GM21381 (cell line): ENCODE results near the gene PPIF.

Experiments used
- ATAC-seq: cut with Tn5 transposase; IDR thresholded peaks from one replicate; pipeline ENCODE4 v1.9.1; 2021; ENCODE audit warnings: mild to moderate bottlenecking, moderate library complexity; ENCODE audit not compliant: unreplicated experiment

Gene PPIF

DNA sequence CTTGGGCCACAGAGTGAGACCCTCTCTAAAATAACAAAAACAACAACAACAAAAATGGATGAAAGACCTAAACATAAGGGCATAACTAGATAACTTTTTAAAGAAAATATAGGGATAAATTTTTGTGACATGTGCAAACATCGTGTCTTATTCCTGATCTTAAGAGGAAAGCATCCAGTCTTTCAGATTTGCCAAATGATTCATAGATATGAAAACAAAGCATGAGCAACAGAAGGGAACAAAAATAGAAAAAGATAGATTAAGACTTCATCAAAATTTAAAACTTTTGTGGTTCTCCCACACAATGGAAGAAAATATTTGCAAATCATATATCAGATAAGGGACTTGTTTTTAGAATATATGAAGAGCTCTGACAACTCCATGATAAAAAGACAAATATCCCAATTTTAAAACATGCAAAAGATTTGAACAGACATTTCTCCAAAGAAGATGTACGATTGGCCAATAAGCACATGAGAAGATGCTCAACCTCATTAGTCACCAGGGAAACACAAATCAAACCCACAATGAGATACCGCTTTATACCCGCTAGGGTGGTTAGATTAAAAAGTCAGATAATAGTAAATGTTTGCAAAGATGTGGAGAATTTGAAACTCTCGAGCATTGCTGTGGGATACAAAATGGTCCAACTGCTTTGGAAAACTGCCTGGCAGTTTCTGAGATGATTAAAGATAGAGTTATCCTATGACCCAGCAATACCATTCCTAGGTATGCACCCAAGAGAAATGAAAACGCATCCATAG, 20.3 kb downstream of the PPIF start:
- ATAC-seq: no peak

DNA sequence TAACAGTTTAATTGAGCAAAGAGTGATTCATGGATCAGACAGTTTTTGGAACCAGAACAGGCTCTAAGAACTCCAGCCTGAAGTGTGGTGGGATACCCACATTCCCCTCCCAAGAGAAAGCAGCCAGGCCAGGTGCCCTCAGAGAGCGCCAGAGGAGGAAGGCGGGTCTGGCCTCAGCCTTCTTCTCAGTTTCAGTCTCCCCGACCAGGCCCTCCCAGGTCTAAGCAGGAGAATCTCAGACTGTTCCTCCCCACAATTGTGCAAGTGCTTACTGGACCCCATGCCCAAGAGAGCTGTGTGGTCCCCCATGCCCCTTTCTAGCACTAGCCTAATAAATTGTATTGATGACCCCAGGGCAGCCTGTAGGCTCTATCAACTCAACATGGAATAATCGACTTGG, 25.6 kb downstream of the PPIF start:
- ATAC-seq: no peak

DNA sequence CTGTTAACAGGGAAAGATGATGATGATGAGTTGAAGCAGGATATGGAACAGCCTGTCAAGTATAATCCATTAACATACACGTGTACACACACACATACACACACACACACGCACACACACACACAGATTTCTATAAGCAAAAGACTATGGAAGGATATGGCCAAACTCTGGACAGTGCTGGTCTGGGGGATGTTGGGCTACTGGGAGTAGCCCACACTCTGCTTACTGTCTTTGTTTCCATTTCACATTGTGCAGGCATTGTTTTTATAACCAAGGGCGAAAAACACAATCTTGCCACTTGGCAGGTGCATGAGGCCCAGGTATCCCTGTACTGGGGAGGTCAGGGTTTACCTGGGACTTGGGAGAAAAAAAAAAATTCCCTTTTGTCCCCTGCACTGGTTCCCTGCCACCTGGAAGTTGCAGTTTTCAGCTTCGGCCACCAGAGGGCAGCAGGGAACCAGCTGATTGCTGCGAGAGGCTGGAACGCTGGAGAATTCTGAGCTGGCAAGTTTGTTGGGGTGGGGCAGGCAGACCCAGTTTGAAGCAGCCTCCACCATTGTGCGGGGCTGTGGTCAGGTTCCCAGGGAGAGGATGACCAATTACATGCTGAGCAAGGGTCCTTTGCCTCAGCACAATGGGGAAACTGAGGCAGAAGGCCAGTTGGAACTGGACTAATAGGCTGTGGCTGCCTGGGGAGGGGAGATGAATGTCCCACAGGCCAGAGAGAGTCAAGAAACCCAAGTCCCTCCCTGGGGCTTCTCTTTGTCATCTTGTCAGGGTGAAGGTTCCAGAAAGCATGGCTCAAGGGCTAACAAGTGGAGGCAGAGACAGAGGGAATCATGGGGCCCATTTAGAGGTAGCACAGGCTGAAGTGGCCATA, 27.3 kb downstream of the PPIF start:
- no peak for ATAC-seq

DNA sequence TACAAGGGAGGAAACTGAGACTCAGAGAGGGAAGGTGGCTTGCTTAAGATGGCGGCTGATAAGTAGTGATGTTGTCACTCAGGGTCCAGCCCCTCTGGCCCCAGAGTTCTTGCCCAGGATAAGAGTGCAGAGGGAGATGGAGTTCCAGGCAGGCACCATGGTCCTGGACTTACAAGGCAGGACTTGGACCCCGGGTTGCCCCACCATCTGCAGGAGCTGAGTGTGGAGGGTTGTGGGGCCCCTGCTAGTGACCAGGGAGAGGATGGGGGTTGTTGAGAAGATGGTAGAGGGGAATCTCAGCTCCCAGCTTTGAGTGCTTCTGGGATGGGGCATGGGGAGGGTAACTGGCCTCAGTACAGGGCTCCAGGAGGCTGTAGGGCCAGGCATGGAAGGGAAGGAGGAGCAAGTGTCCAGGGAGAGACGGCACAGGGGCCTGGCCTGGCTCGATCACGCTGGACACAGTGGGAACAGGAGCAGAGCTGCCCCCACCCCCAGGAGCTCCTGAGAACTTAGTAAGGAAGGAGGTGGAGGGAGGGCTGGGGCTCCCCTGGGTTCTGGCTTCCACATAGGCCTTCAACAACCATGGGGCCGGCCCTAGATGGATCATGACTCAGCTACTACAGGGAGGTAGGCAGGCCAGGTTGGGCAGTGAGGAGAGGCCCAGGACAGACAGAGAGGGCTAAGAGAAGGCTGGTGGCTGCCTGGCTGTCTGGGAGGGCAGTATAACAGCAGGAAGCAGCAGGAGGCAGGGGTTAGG, 28.2 kb downstream of the PPIF start:
- no peak for ATAC-seq

DNA sequence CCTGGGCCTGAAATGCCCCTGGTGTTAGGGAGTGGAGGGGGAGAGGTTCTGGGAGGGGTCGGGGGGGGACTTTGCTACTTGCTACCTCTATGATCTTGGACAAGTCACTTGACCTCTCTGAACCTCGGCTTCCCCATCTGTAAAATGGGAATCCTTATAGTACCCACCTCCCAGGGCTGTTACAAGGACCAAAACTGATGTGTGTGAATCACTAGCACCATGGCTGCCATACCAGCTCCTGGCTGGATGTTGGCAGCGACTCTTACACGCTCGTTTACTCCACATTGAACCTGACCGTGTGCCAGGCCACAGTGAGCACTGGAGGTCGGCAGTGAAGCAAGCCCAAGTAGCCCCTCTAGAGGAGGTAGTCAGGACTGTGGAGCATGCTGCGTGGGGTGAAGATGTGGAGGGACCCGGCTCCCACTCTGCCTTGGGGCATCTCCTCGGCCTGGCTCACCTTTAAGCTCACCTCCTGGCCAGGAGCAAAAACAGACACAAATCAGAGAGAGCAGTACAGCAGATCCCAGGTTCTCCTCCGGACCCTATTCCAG, 28.9 kb downstream of the PPIF start:
- ATAC-seq: no peak

DNA sequence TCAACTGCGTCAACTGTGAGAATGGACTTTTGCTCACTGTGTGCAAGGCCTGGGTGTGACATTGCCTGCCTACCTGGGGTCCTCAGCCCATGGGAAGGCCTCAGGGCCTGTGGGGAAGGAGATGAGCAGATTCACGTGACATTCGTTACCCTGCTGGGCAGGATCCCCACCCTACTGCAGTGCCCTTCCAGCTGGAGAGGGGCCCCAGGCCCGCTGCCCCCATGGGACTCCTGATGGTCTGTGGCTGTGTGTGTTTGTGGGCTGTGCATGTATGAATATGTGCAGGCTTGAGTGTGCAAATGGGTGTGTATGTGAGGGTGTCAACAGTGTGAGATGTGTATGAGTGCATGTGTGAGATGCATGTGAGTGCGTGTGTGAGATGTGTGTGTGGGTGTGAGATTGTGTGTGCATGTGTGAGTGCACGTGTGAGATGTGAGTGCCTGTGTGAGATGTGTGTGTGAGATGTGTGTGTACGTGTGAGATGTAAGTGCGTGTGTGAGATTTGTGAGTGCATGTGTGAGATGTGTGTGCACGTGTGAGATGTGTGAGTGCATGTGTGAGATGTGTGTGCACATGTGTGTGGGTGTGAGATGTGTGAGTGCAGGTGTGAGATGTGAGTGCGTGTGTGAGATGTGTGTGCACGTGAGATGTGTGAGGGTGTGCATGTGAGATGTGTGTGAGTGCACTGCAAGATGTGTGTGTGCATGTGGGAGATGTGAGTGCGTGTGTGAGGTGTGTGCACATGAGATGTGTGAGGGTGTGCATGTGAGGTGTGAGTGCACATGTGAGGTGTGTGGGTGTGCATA, 29.7 kb downstream of the PPIF start:
- no peak for ATAC-seq

DNA sequence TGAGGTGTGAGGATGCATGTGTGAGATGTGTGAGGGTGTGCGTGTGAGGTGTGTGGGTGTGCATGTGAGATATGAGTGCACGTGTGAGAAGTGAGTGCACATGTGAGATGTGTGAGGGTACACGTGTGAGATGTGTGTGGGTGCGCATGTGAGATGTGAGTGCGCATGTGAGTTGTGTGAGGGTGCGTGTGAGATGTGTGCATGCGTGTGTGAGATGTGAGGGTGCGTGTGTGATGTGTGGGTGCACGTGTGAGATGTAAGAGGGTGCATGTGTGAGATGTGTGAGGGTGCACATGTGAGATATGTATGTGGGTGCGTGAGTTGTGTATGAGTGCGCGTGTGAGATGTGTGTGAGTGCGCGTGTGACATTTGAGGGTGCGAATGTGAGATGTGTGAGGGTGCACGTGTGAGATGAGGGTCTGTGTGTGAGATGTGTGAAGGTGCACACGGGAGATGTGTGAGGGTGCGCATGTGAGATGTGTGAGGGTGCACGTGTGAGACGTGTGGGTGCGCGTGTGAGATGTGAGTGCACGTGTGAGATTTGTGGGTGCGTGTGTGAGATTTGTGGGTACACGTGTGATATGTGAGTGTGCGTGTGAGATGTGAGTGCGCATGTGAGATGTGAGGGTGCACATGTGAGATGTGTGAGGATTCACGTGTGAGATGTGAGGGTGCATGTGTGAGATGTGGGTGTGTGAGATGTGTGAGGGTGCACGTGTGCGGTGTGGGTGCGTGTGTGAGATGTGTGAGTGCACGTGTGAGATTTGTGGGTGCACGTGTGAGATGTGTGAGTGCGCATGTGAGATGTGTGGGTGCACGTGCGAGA, 30.5 kb downstream of the PPIF start:
- ATAC-seq: no peak

DNA sequence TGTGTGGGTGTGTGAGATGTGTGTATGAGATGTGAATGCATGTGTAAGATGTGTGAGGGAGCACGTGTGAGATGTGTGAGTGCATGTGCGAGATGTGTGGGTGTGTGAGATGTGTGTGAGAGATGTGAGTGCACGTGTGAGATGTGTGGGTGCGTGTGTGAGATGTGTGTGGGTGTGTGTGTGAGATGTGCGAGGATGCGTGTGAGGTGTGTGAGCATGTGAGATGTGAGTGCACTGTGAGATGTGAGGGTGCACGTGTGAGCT, 31.0 kb downstream of the PPIF start:
- no peak for ATAC-seq

DNA sequence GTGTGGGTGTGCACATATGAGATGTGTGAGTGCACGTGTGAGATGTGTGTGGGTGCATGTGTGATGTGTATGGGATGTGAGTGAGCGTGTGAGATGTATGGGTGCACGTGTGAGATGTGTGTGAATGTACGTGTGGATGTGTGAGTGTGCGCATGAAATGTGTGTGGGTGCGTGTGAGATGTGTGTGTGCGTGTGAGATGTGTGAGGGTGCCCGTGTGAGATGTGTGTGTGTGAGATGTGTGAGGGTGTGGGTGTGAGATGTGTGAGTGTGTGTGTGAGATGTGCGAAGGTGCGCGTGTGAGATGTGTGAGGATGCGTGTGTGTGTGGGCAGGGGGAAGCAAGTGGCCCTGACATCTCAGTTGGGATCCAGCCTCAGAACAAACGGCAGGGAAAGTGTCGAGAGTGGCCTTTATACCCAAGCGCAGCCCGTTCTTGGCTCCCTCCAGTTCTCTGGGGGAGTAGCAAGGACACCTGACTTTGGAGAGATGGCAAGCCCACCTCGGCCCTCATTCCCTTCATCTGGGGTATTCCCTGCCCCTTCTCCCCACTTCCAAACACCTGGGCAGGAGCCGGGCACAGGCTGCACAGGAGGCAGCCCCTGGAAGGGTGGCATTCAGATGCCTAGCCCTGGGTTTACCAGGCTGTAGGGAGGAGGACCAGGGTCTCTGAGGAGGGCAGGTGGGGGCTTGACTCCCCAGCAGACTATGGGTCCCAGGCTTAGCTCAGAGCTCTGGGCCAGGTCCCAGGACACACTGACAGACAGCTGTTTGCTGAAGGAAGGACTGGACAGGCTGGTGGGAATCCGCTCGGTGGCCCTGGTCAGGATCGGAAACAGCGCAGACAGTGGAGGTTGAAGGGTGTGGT, 31.6 kb downstream of the PPIF start:
- no peak for ATAC-seq

DNA sequence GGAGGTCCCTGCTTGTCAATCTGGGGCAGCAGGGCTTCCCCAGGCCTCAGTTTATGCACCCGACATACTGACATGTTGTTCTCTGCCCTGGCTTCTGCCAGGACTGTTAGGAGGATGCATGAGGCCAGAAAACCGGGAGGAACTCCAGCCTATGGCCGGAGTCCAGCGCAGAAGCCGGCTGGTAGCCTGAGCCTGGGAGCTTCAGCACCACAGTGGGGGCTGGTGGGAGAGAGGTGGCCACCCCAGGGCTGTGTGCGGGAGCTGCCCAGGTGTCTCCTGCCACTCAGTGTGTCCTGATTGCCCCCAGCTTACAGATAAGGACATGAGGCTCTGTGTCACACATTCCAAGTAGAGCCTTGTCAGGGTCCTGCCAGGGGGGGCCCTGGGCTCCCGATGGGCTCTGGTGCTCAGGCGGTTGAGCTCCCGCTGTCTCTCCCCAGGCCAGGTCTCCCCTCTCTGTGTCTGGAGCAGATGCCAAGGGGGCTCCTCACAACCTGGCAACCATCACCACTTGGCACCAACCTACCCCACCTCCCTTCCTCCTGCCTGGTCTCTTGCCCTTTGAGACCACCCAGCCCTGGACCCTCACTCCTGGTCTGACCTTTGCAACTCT, 32.3 kb downstream of the PPIF start:
- ATAC-seq: no peak

DNA sequence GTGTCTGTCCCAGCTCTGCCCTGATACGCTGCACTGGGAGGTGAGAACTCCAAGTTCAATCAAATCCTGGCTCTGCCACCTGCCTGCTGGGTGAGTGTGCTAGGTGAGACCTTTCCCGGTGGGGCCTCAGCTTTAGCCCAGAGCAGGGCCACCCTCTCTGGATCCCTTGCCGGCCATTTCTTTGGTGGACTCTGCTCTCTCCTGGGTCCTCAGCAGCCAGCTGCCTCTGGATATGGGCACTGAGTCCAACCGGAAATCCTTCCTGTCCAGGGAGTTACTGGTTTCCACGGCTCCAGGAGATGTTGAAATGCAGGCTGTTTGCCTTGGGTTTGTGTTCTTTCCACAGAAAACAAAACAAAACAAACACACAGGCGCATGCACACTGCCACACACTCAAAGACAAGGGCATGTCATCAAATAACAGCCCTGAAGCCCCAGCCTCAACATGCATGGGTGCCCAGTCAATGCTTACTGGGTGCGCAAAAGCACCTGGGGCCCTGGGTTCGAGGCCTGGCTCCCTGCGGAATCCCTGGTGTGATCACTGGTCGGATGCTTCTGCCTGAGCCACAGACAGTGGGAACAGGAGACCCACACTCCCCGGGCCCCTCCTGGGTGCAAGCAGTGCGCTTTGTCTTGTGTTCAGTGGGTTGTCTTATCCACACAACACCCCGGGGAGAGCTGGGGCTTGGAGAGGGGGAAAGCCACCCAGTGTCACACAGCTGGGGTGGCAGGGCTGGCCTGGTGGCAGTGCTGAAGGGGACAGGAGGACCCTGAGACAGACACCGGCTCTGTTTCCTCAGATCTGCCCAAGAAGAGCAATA, 33.1 kb downstream of the PPIF start:
- no peak for ATAC-seq

DNA sequence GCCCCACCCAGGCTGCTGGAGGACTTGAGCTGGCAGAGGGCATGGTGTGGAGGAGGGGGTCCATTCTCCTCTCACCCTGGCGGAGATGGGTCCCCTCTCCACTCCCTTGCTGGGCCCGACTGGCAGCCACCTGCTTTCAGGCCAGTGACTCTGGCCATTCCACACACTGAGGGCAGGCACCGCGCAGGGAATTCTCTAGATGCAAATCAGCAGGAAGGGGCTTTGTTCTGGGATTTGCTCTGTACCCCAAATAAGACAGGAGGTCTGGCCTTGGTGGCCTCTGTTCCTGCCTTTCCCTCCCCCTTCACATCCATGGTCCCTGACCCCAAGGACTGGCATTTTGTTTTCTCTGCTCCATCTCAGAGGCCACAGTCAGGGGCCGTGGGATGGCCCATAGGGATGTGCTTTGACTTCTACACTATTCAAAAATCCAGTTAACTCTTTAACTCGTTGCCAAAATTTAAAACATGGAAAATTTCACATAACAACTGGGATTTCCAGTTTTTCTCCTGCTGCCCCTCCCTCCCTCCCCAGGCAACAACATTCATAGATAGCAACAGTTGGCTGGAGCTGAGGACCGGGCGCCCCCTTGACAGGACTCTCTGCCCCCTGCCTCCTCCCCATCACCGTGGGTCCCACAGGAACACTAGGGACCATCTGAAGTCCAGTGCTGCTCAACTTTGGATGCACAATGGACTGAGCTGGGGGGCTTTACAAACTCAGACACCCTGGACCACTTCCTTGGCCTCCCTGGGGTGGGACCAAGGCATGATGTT, 33.9 kb downstream of the PPIF start:
- no peak for ATAC-seq

DNA sequence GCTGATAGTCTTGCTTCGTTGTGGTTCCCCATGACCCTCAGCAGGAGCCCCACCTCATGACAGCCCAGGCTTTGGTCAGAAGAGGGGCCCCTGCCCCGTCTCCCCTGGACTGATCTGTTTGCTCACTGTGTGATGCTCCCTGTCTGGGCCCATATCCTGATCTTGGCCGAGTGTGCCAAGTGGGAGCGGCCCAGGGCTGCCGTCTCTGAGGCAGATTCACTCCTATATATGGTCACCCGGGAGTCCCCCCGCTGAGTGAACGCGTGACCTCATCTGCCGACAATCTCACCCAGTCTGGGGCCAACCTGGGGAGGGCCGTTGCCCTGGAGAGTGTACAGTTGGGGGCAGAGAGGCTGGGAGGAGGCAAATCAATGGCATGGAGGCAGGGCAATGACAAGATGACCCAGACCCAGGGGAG, 34.5 kb downstream of the PPIF start:
- no peak for ATAC-seq

DNA sequence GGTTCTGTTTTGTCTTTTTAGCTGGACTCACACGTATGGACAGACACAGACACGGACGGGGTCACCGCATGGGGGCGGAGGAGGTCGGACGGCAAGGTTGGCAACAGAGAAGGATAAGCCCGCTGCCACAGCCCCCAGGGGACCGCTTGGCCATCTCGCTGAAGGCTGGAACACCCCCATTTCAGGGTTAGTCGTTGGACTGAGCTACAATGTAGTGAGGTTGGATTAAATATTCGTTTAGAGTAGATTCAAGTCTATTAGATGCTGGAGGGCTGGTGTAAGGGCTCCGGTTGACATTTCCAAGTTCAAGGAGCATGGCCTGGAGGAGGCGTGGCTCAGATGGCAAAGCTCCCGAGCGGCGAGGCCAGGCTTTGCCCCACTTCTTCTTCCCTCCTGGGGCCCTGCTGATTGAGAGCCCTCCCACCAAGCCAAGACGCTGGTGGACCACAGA, 35.2 kb downstream of the PPIF start:
- ATAC-seq: no peak

DNA sequence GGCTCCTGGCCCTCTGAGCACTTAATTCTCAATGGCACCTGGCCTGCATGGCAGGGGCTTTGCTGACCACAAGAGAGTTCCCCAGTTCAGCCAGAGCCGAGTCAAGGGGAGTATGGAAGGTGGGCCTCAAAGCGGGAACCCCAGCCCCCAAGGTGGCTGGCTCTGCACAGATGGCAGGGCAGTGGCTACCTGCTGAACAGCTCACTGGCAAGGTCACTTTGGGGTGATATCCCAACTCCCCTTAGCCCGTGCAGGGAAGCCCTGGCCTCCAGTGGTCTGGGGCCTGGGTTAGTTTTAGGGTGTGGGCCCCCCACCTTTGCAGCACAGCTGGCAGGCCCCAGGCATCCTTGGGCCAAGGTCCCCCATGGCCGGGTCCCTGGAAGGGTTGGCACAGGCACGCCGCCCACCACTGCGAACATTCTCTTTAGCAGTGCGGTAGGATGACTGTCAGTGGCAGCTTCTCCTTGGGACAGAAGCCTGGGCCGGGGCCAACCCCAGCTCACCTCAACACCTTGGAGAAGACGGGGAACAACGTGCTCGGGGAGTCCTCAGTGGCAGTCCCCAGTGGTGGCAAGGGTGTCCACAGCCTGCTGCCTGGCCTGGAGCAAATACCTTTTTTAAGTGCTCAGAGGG, 36.8 kb downstream of the PPIF start:
- no peak for ATAC-seq

DNA sequence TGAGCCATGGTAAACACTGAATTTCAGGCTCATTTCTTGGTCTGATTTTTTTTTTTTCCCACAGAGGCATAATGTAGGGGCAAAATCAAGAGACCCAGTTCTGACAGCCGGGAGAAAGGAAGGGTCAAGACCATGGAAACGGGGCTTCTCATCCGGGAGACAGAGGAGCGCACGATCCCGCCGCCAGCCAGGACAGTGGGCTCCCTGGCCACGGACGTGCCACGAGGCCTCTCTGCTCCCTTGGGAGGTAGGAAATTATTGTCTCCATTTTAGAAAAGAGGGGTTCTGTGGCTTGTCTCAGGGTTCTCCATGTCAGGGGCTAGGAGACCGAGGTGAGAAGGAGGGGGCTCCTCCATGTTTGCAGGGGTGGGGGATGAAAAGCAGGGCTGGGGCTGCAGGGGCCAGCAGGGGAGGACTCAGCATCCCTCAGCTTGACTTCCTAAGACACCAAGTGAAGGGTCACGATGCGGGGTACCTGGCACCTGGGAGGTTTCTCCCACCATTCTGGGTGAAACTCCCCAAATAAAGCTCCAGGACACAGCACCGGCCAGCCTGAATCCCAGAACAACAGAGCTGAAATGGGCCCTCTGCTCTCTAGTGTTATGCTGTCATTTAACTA, 37.6 kb downstream of the PPIF start:
- no peak for ATAC-seq
